ENCODE measurements around the gene ZNF165. TPM values are rescaled to one million over a fixed set of nuclear protein-coding genes. Genes with fewer than 3 reads are reported as not detected.

Gene ZNF165
- total and polyA plus RNA-seq, 2 of the 13 experiments (the other 11 are each of a cell fraction or from before 2014, with no cell fraction given): 0.58 to 8.6 TPM

DNA sequence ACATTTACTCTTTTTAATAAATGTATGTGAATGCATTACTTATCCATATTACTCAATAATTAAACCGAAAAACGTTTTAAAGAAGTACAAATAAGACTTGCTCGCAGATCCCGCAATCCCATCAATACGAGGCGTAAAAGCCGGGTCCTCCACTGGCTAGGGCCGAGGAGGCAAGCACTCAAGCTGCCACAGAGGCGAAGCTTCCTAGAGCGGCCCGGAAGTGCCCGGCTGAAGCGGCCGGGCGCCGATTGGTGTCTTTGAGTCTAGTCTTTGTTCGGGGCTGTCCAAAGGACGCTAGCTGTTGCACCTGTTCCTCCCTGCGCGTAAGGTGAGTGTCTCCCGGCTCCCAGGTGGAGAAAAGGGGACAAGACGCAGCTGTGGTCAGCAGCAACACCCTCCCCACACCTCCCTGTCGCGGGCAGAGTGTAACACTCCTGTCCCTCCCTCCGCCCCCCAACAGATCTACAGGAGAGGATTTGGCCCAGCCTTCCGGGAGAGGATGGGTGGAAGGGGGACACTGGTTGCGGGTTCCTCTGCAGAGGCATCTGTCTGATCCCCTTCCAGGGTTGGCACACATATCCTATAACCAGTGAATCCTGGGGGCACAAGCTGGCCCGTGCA lies 44.1 kb downstream of the ZNF165 start, which contains the start of gene ZSCAN16 (continued):
- TF ChIP-seq NFYC (CRISPR knock-in tag; IDR thresholded peaks at IDR 0.05): peak; percentile 77
- TF ChIP-seq XBP1 (CRISPR knock-in tag; IDR thresholded peaks at IDR 0.05): peak; percentile 44; the same call in 1 of the 2 replicates
- peak; percentile 84 for TF ChIP-seq ZNF883 (CRISPR knock-in tag; IDR thresholded peaks at IDR 0.05; ENCODE audit: not compliant biosample characterization)
- no peak for TF ChIP-seq RFX1 (IDR thresholded peaks at IDR 0.05)
- TF ChIP-seq, protein P1, sequence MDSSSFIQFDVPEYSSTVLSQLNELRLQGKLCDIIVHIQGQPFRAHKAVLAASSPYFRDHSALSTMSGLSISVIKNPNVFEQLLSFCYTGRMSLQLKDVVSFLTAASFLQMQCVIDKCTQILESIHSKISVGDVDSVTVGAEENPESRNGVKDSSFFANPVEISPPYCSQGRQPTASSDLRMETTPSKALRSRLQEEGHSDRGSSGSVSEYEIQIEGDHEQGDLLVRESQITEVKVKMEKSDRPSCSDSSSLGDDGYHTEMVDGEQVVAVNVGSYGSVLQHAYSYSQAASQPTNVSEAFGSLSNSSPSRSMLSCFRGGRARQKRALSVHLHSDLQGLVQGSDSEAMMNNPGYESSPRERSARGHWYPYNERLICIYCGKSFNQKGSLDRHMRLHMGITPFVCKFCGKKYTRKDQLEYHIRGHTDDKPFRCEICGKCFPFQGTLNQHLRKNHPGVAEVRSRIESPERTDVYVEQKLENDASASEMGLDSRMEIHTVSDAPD (CRISPR knock-in tag; IDR thresholded peaks at IDR 0.05): no peak
- peak; percentile 50 for TF ChIP-seq MED1 (CRISPR knock-in tag; IDR thresholded peaks at IDR 0.05)
- peak; percentile 84 for TF ChIP-seq HDAC2 (CRISPR knock-in tag; IDR thresholded peaks at IDR 0.05)
- TF ChIP-seq ELF1 (CRISPR knock-in tag; IDR thresholded peaks at IDR 0.05): peak; percentile 96
- TF ChIP-seq ZNF782 (CRISPR knock-in tag; IDR thresholded peaks at IDR 0.05; ENCODE audit: borderline replicate concordance): peak; percentile 71; the same call in 1 of the 2 replicates
- TF ChIP-seq ZNF33A (CRISPR knock-in tag; IDR thresholded peaks at IDR 0.05; ENCODE audit: borderline replicate concordance): no peak
- peak; percentile 60; the same call in 1 of the 2 replicates for TF ChIP-seq ZMYM3 (CRISPR knock-in tag; IDR thresholded peaks at IDR 0.05)
- peak; percentile 77 for TF ChIP-seq ZNF781 (CRISPR knock-in tag; IDR thresholded peaks at IDR 0.05; ENCODE audit: borderline replicate concordance, not compliant biosample characterization)
- TF ChIP-seq FOXJ3 (CRISPR knock-in tag; IDR thresholded peaks at IDR 0.05; ENCODE audit: borderline replicate concordance): peak; percentile 41; the same call in 1 of the 2 replicates
- TF ChIP-seq ZNF547 (CRISPR knock-in tag; IDR thresholded peaks at IDR 0.05): peak; percentile 68; the same call in 1 of the 2 replicates
- TF ChIP-seq, protein P2, sequence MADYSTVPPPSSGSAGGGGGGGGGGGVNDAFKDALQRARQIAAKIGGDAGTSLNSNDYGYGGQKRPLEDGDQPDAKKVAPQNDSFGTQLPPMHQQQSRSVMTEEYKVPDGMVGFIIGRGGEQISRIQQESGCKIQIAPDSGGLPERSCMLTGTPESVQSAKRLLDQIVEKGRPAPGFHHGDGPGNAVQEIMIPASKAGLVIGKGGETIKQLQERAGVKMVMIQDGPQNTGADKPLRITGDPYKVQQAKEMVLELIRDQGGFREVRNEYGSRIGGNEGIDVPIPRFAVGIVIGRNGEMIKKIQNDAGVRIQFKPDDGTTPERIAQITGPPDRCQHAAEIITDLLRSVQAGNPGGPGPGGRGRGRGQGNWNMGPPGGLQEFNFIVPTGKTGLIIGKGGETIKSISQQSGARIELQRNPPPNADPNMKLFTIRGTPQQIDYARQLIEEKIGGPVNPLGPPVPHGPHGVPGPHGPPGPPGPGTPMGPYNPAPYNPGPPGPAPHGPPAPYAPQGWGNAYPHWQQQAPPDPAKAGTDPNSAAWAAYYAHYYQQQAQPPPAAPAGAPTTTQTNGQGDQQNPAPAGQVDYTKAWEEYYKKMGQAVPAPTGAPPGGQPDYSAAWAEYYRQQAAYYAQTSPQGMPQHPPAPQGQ (CRISPR knock-in tag; IDR thresholded peaks at IDR 0.05; ENCODE audit: borderline replicate concordance): 0 out of 2 replicates have a peak, but pooled peaks have one; percentile 48
- TF ChIP-seq, protein P3, sequence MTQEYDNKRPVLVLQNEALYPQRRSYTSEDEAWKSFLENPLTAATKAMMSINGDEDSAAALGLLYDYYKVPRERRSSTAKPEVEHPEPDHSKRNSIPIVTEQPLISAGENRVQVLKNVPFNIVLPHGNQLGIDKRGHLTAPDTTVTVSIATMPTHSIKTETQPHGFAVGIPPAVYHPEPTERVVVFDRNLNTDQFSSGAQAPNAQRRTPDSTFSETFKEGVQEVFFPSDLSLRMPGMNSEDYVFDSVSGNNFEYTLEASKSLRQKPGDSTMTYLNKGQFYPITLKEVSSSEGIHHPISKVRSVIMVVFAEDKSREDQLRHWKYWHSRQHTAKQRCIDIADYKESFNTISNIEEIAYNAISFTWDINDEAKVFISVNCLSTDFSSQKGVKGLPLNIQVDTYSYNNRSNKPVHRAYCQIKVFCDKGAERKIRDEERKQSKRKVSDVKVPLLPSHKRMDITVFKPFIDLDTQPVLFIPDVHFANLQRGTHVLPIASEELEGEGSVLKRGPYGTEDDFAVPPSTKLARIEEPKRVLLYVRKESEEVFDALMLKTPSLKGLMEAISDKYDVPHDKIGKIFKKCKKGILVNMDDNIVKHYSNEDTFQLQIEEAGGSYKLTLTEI (CRISPR knock-in tag; conservative IDR thresholded peaks at IDR 0.05): no peak
- TF ChIP-seq, protein P4, sequence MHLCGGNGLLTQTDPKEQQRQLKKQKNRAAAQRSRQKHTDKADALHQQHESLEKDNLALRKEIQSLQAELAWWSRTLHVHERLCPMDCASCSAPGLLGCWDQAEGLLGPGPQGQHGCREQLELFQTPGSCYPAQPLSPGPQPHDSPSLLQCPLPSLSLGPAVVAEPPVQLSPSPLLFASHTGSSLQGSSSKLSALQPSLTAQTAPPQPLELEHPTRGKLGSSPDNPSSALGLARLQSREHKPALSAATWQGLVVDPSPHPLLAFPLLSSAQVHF (CRISPR knock-in tag; IDR thresholded peaks at IDR 0.05): no peak
- TF ChIP-seq, protein P5, sequence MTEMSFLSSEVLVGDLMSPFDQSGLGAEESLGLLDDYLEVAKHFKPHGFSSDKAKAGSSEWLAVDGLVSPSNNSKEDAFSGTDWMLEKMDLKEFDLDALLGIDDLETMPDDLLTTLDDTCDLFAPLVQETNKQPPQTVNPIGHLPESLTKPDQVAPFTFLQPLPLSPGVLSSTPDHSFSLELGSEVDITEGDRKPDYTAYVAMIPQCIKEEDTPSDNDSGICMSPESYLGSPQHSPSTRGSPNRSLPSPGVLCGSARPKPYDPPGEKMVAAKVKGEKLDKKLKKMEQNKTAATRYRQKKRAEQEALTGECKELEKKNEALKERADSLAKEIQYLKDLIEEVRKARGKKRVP (CRISPR knock-in tag; IDR thresholded peaks at IDR 0.05): peak in 1 of 2 experiments; percentile 71; a peak in 2 of 4 replicates
- no peak for TF ChIP-seq REL (CRISPR knock-in tag; conservative IDR thresholded peaks at IDR 0.05)
- TF ChIP-seq MEIS1 (CRISPR knock-in tag; IDR thresholded peaks at IDR 0.05; ENCODE audit: borderline replicate concordance): 0 out of 2 replicates have a peak, but pooled peaks have one; percentile 43

All from HepG2 (cell line).